Thyroid gland (tissue), 4 donors: Measurements from ENCODE around the gene PARP14.

ENCODE experiments used
- POLR2A ChIP-seq, 2 donors: fragments of 450-650 bp; IDR thresholded peaks; one replicate each; pipeline ENCODE4 v1.6.1; 2017; ENCODE audit warnings: antibody characterized with exemption in 2 of 2, mild to moderate bottlenecking in 2 of 2, moderate library complexity in 1 of 2
- TF ChIP-seq, protein P1 (sequence below), 6 experiments: fragments of 200-600 bp in 3 of 6; fragments of 450-650 bp in 3 of 6; sonication (generic) in 3 of 6; IDR thresholded peaks; one replicate each; pipeline ENCODE4 v1.5.1; 2016 to 2019; ENCODE audit warnings: antibody characterized with exemption in 6 of 6, mild to moderate bottlenecking in 2 of 6, inconsistent platforms in 1 of 6, moderate library complexity in 1 of 6

DNA sequence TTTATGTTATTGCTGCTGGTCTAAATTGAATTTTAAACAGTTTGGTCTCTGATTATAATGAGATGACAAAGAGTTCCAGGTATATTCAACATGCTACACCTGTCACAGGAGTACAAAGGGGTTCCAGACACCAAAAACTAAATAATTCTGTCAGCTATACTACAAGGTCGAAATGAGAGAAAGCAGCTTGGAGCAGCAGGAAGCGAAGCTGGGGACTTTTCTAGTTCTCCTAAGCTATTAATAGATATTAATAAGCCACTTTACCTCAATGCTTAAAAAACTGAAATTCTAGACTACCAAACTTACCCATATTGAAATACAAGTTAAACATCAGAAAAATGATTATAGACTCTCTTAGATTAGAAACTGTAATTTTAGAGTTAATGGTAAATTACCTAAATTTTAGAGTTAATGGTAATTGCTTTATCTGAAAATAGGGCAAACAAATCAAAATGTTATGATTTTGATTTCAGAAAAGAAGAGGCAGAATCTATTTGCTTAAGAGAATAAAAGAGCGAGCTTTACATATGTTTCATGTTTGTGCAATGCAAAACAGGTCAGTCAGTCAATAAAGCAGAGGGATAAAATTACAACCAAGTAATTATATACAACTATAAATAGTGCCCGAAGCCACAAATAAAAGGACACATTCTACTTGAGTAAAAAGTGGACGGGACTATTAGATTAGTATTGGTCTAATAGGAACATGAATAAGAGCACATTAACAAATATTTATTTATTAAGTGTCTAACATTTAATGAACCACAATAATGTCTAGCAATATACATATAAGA, 96.2 kb downstream of the PARP14 start:
- TF ChIP-seq, protein P1, sequence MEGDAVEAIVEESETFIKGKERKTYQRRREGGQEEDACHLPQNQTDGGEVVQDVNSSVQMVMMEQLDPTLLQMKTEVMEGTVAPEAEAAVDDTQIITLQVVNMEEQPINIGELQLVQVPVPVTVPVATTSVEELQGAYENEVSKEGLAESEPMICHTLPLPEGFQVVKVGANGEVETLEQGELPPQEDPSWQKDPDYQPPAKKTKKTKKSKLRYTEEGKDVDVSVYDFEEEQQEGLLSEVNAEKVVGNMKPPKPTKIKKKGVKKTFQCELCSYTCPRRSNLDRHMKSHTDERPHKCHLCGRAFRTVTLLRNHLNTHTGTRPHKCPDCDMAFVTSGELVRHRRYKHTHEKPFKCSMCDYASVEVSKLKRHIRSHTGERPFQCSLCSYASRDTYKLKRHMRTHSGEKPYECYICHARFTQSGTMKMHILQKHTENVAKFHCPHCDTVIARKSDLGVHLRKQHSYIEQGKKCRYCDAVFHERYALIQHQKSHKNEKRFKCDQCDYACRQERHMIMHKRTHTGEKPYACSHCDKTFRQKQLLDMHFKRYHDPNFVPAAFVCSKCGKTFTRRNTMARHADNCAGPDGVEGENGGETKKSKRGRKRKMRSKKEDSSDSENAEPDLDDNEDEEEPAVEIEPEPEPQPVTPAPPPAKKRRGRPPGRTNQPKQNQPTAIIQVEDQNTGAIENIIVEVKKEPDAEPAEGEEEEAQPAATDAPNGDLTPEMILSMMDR (IDR thresholded peaks at IDR 0.05): no peak
- no peak for TF ChIP-seq POLR2A (IDR thresholded peaks at IDR 0.05)
